Measurements from ENCODE around the gene ST8SIA1.

Gene ST8SIA1

DNA sequence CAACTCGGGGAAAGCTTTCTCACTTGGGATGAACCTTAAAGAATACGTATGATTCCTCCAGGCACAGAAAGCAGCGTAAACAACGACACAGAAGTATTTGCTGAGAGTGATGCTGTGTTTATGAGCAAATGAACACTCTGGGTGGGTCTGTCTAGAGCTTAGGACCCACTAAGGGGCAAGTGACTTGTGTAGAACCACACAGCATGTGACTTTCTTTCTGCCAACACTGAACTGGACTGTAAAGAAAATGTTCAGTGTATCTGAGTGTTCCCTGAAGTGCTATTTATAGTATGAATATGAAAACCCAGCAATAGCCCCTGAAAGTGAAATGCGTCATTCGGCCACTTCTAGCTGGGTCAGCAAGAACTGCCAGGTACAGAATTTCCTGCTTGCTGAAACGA lies 78.5 kb downstream of the ST8SIA1 start:
- Histone ChIP-seq H3K27ac (no peak overlapping the region), H3K4me3 (no peak overlapping the region), H3K9ac (ENCODE audit: insufficient read length) (no peak overlapping the region), H3K36me3 (ENCODE audit: insufficient read depth, low read length) (no peaks in the 10 kb centered on the region), H3K9me3 (ENCODE audit: low read depth, low read length) (no peaks in the 10 kb centered on the region)
- TF ChIP-seq FOXP2 (optimal IDR thresholded peaks at IDR 0.05; ENCODE audit: control extremely low read depth, extremely low read length, insufficient read depth) (no peak), EZH2 (IDR thresholded peaks at IDR 0.05) (no peak), POLR2AphosphoS5 (IDR thresholded peaks at IDR 0.05; ENCODE audit: borderline replicate concordance, low read depth, low read length) (no peak)
- no peak for DNase-seq (ENCODE audit: low read depth, low spot score)

DNA sequence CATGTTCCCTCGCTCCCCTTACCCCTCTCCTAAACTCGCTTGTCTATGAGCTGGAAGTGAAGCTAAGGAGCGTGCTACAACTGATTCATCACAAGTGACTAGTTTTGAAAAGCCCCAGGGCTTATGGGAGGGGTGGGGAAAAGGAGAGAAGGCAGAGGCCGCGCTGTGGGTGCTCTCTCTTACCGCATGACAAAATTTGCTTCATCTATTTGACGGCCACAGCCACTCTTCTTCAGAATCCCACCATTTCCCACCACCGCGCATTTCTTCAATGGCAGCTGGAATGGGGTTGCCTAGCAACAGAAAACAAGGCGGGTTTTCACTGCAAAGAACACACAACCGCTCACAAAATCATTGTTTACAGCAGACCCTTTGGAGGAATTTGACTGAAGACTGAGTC lies 79.4 kb downstream of the ST8SIA1 start:
- Histone ChIP-seq H3K4me3 (no peak overlapping the region), H3K36me3 (ENCODE audit: insufficient read depth, low read length) (no peaks in the 10 kb centered on the region), H3K9ac (ENCODE audit: insufficient read length) (no peak overlapping the region), H3K27ac (no peak overlapping the region), H3K9me3 (ENCODE audit: low read depth, low read length) (no peaks in the 10 kb centered on the region)
- DNase-seq (ENCODE audit: low read depth, low spot score): no peak
- TF ChIP-seq EZH2 (IDR thresholded peaks at IDR 0.05) (no peak), POLR2AphosphoS5 (IDR thresholded peaks at IDR 0.05; ENCODE audit: borderline replicate concordance, low read depth, low read length) (no peak), FOXP2 (optimal IDR thresholded peaks at IDR 0.05; ENCODE audit: control extremely low read depth, extremely low read length, insufficient read depth) (no peak)

DNA sequence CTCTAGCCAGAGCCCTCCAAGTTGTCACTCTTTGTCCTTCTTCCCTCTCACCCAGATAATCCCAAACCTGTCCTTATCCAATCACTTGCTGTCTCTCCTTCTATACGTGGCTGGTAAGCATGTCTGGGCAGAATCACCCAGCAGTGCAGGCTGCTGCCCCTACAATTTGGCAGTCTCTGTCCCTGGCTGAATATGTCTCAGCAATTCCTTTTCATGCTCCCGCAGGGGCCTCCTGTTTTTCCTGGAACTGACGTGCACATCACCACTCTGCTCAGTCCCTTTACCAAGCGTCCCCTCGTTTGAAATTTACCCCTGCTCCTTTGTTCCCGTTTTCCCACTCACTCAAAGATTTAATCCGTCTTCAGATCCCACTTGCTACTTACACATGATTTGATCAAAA lies 80.0 kb downstream of the ST8SIA1 start:
- H3K36me3 ChIP-seq (ENCODE audit: insufficient read depth, low read length): no peaks in the 10 kb centered on the region
- TF ChIP-seq POLR2AphosphoS5 (IDR thresholded peaks at IDR 0.05; ENCODE audit: borderline replicate concordance, low read depth, low read length): no peak
- TF ChIP-seq EZH2 (IDR thresholded peaks at IDR 0.05): no peak
- no peak for TF ChIP-seq FOXP2 (optimal IDR thresholded peaks at IDR 0.05; ENCODE audit: control extremely low read depth, extremely low read length, insufficient read depth)
- no peak overlapping the region for H3K27ac ChIP-seq
- no peaks in the 10 kb centered on the region for H3K9me3 ChIP-seq (ENCODE audit: low read depth, low read length)
- H3K4me3 ChIP-seq: no peak overlapping the region
- no peak overlapping the region for H3K9ac ChIP-seq (ENCODE audit: insufficient read length)
- DNase-seq (ENCODE audit: low read depth, low spot score): no peak

DNA sequence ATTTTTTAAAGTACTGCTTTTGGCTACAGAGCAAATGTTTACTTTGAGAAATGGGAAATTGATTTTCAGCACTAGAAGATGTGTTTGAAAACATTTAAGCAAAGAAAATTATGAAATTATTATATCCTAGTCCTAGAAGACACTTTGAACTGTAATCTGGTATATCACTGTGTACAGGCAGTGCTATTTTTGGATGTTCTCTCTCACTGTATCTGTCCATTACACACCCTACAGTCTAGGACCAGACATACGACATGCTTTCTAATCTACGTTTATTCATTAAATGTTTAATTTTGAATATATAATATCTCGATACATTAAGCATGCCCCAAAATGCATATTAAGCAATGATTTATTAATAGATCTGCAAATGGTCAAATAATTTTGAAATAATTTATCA lies 82.5 kb downstream of the ST8SIA1 start:
- Histone ChIP-seq H3K4me3 (no peak overlapping the region), H3K9ac (ENCODE audit: insufficient read length) (no peak overlapping the region)
- TF ChIP-seq POLR2AphosphoS5 (IDR thresholded peaks at IDR 0.05; ENCODE audit: borderline replicate concordance, low read depth, low read length): no peak

DNA sequence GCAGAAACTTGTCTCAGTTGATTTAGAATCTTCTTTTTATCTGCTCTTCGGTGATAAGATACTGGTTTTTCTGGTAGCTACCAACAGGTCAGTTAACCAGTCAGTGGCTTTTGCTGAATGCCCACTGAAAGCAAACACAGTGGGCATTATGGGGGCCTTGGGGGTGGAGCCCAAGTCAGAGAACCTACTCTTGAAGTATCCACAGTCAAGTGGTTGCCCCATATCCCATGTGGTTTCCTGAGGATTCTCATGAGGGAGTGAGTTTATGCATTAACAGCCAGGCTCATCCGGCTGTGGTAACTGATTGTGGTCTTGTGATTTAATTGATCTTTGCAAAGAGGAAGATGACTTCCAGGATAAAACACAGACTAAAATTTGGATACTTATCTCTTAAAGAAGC lies 83.7 kb downstream of the ST8SIA1 start:
- DNase-seq (ENCODE audit: low read depth, low spot score): peak; percentile 10
- no peak overlapping the region for H3K4me3 ChIP-seq

More for the DNA sequence above, 82.5 kb downstream of the ST8SIA1 start:
- Histone ChIP-seq H3K9me3 (ENCODE audit: low read depth, low read length) (no peaks in the 10 kb centered on the region), H3K36me3 (ENCODE audit: insufficient read depth, low read length) (no peaks in the 10 kb centered on the region), H3K27ac (no peak overlapping the region)
- DNase-seq (ENCODE audit: low read depth, low spot score): no peak

DNA sequence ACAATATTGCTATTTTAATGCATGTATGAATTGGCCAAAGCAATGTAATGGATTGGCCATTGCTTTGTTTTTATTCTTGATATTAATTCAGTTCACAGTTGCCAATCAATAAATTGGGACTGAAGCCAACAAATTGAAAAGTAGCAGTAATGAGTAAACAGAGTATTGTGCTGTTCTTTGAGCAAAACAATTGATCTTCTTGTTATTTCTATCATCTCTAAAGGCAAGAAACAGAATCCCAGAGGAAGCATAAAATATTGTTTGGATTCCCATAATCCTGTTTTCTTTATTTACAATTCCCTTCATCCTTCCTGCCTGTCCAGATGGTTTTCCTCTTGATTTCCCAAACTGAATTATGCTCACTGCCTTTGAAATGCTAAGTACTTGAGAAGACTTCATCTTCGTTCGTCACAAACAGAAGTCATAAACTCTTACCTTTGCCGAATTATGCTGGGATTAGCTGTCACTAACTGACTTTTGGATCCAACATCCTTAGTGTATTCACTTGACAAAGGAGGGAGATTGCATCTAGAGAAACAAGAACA lies 85.9 kb downstream of the ST8SIA1 start:
- H3K9me3 ChIP-seq (ENCODE audit: low read depth, low read length): no peaks in the 10 kb centered on the region
- no peaks in the 10 kb centered on the region for H3K36me3 ChIP-seq (ENCODE audit: insufficient read depth, low read length)
- DNase-seq (ENCODE audit: low read depth, low spot score): no peak
- no peak overlapping the region for H3K27ac ChIP-seq
- H3K9ac ChIP-seq (ENCODE audit: insufficient read length): no peak overlapping the region
- TF ChIP-seq FOXP2 (optimal IDR thresholded peaks at IDR 0.05; ENCODE audit: control extremely low read depth, extremely low read length, insufficient read depth): no peak
- no peak for TF ChIP-seq EZH2 (IDR thresholded peaks at IDR 0.05)
- no peak for TF ChIP-seq POLR2AphosphoS5 (IDR thresholded peaks at IDR 0.05; ENCODE audit: borderline replicate concordance, low read depth, low read length)
- no peak overlapping the region for H3K4me3 ChIP-seq

More for the DNA sequence above, 83.7 kb downstream of the ST8SIA1 start:
- no peak overlapping the region for H3K9ac ChIP-seq (ENCODE audit: insufficient read length)
- no peaks in the 10 kb centered on the region for H3K9me3 ChIP-seq (ENCODE audit: low read depth, low read length)
- no peak for TF ChIP-seq FOXP2 (optimal IDR thresholded peaks at IDR 0.05; ENCODE audit: control extremely low read depth, extremely low read length, insufficient read depth)
- no peak for TF ChIP-seq EZH2 (IDR thresholded peaks at IDR 0.05)
- no peak for TF ChIP-seq POLR2AphosphoS5 (IDR thresholded peaks at IDR 0.05; ENCODE audit: borderline replicate concordance, low read depth, low read length)
- H3K27ac ChIP-seq: no peak overlapping the region
- no peaks in the 10 kb centered on the region for H3K36me3 ChIP-seq (ENCODE audit: insufficient read depth, low read length)

DNA sequence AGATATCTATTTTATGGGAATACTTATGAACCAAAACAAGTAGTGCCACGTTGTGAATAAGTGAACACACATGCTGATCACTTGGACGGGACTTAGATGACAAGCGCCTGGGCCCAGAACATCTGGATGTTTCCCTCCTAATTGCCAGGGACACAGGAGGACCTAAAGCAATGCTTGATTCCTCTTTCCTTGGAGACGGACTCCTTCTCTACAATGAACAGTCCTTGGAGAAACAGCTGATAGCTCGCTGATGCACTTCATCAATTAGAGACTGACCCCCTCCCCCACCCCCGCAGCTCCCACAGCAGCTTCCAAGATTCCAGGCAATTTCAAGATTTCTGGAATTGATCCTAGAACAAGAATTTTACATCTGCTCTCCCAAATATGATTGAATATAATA lies 86.4 kb downstream of the ST8SIA1 start:
- no peaks in the 10 kb centered on the region for H3K36me3 ChIP-seq (ENCODE audit: insufficient read depth, low read length)
- no peak for DNase-seq (ENCODE audit: low read depth, low spot score)
- H3K9me3 ChIP-seq (ENCODE audit: low read depth, low read length): no peaks in the 10 kb centered on the region
- no peak for TF ChIP-seq FOXP2 (optimal IDR thresholded peaks at IDR 0.05; ENCODE audit: control extremely low read depth, extremely low read length, insufficient read depth)
- TF ChIP-seq POLR2AphosphoS5 (IDR thresholded peaks at IDR 0.05; ENCODE audit: borderline replicate concordance, low read depth, low read length): no peak
- TF ChIP-seq EZH2 (IDR thresholded peaks at IDR 0.05): no peak
- no peak overlapping the region for H3K9ac ChIP-seq (ENCODE audit: insufficient read length)
- H3K27ac ChIP-seq: no peak overlapping the region
- H3K4me3 ChIP-seq: no peak overlapping the region

DNA sequence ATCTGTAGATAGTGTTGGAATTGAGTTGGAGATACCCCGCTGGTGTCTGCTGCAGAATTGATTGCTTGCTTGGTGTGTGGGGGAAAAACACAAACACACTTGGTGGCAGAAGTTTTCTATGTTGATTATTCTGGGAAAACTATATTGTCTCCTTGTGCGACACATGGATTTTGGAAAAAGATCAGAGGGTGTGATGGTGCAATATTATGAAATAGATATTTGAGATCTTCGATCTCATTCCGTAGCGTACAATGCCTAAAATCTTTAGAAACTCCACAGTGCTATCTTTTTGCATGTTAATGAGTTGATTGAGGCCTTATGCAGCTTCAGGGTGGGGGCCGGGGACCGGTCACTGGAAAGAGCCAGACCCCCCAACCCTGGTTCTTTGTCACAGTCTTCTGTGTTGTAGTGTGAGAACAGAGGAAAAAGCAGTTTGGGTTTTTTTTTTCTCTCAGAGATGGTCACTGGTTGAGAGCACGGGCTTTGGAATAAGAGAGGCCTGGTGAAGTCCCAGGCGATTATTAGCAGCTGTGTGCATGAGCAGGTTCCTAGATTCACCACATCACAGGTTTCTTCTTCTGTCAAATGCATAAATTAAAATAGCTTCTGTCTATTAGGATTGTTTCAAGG lies 88.2 kb downstream of the ST8SIA1 start:
- Histone ChIP-seq H3K9me3 (ENCODE audit: low read depth, low read length) (no peaks in the 10 kb centered on the region), H3K4me3 (no peak overlapping the region), H3K36me3 (ENCODE audit: insufficient read depth, low read length) (no peaks in the 10 kb centered on the region), H3K9ac (ENCODE audit: insufficient read length) (no peak overlapping the region), H3K27ac (no peak overlapping the region)
- no peak for TF ChIP-seq FOXP2 (optimal IDR thresholded peaks at IDR 0.05; ENCODE audit: control extremely low read depth, extremely low read length, insufficient read depth)
- TF ChIP-seq EZH2 (IDR thresholded peaks at IDR 0.05): no peak
- TF ChIP-seq POLR2AphosphoS5 (IDR thresholded peaks at IDR 0.05; ENCODE audit: borderline replicate concordance, low read depth, low read length): no peak
- no peak for DNase-seq (ENCODE audit: low read depth, low spot score)

DNA sequence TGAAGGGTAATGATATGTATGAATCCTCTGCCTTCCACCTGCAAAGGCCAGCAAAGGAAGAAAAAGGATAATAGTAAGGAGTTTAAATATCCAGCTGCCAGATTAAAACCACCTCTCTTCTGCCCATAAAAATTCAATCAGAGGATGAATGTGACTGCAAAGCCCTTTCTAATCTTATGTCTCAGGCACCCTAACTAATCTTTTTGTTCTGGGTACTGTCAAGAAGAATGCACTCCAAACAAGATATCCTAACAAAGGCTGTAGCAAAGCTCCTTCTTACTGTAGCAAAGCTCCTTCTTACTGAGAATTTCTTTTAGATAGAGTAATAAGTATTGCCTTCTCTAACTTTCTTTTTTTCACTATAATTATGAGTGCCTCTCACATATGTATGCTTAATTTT lies 91.8 kb downstream of the ST8SIA1 start:
- Histone ChIP-seq H3K9me3 (ENCODE audit: low read depth, low read length) (no peaks in the 10 kb centered on the region), H3K9ac (ENCODE audit: insufficient read length) (no peak overlapping the region), H3K4me3 (no peak overlapping the region), H3K36me3 (ENCODE audit: insufficient read depth, low read length) (no peaks in the 10 kb centered on the region), H3K27ac (no peak overlapping the region)
- no peak for TF ChIP-seq EZH2 (IDR thresholded peaks at IDR 0.05)
- no peak for TF ChIP-seq POLR2AphosphoS5 (IDR thresholded peaks at IDR 0.05; ENCODE audit: borderline replicate concordance, low read depth, low read length)
- TF ChIP-seq FOXP2 (optimal IDR thresholded peaks at IDR 0.05; ENCODE audit: control extremely low read depth, extremely low read length, insufficient read depth): no peak
- DNase-seq (ENCODE audit: low read depth, low spot score): no peak

Measured in SK-N-MC (cell line).